Measurements from ENCODE around the gene CCR9. TPM values are rescaled to one million over a fixed set of nuclear protein-coding genes. Genes with fewer than 3 reads are reported as not detected.

Gene CCR9
- total and polyA plus RNA-seq, 12 donors, result not detected

DNA sequence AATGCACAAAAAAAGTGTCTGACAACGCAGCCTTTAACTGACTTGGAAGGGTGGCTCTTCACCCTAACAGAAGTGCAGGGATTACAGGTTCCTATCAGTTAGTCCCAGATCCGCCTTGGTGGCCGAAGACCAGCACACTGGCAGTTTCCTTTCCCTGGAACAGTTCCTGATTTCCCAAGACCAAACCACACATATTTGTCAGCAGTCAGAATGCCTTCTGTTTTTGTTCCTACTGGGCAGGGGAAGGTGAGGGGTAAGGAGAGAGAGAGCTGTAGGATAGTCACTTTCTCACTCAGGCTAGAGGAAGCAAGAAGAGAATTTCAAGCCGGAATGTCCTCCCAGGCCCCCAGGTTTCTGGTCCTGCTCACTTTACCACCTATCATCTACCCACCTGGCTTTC, 66.1 kb downstream of the CCR9 start:
- intact Hi-C loops (cut with DNase I), result no loop called here
- WGBS, 2 donors, result 65 to 85% methylated on average over 4 of the region's 4 CpGs
- Histone ChIP-seq H3K4me1 (peaks cover 0 to 19% (median 0%) of the 10 kb centered on the region in 9 donors), H3K4me3 (no peak overlapping the region), H3K9me3 (no peaks in the 10 kb centered on the region), H3K27ac (no peak overlapping the region), H3K36me3 (peaks cover 0 to 100% (median 88%) of the 10 kb centered on the region in 9 donors), H3K27me3 (no peaks in the 10 kb centered on the region)
- no peak for DNase-seq
- no peak for TF ChIP-seq CTCF (IDR thresholded peaks at IDR 0.05)
- ATAC-seq, result no peak

Other genes starting within 250 kb of the CCR9 start
- 10 to 100 TPM; 22.2 to 28.7 (median 23.6) TPM for gene SACM1L, start 197.1 kb upstream of the CCR9 start, total RNA-seq
- gene SACM1L, start 197.1 kb upstream of the CCR9 start, polyA plus RNA-seq, result 10 to 100 TPM; 15.4 to 27.5 TPM
- under 1 TPM in 1 of 10 donors, not detected in 9; 0.09 TPM for gene SLC6A20, start 90.0 kb upstream of the CCR9 start, total RNA-seq
- under 1 TPM in 1 of 2 donors, not detected in 1; 0.06 TPM for gene SLC6A20, start 90.0 kb upstream of the CCR9 start, polyA plus RNA-seq
- gene LZTFL1, start 44.4 kb upstream of the CCR9 start, total RNA-seq, result 10 to 100 TPM in 3 of 10 donors, 1 to 10 TPM in 7; 6.0 to 12.2 (median 8.7) TPM
- 1 to 10 TPM; 2.6 to 6.6 TPM for gene LZTFL1, start 44.4 kb upstream of the CCR9 start, polyA plus RNA-seq
- 1 to 10 TPM in 1 of 10 donors, under 1 TPM in 5, not detected in 4; 0.17 to 1.2 (median 0.39) TPM for gene CXCR6, start 56.9 kb downstream of the CCR9 start, total RNA-seq
- gene CXCR6, start 56.9 kb downstream of the CCR9 start, polyA plus RNA-seq, result under 1 TPM; 0.22 to 0.36 TPM
- gene FYCO1, start 109.3 kb downstream of the CCR9 start, total RNA-seq, result 100 to 1,000 TPM in 8 of 10 donors, 10 to 100 TPM in 2; 82.3 to 216 (median 156) TPM
- gene FYCO1, start 109.3 kb downstream of the CCR9 start, polyA plus RNA-seq, result 10 to 100 TPM in 1 of 2 donors, 1 to 10 TPM in 1; 8.8 to 59.6 TPM
- gene XCR1, start 140.9 kb downstream of the CCR9 start, total RNA-seq, result under 1 TPM in 4 of 10 donors, not detected in 6; 0.05 to 0.72 (median 0.09) TPM
- gene XCR1, start 140.9 kb downstream of the CCR9 start, polyA plus RNA-seq, result under 1 TPM in 1 of 2 donors, not detected in 1; 0.01 TPM

Data from heart right ventricle (tissue), 16 donors.